Measurements from ENCODE around the gene CTNNA2.
"Not testable (repeated sequence)": the region's sequence is repeated elsewhere in the genome, so short reads cannot be mapped to it uniquely, and the experiment has no call there.

The CTNNA2 gene

GRCh38 chr2:80167284-80167808, 654.5 kb downstream of the CTNNA2 start:
- DNase-seq = no peak

GRCh38 chr2:80168037-80168436, 655.2 kb downstream of the CTNNA2 start:
- no peak for DNase-seq

- DNase-seq = no peak
Observed at GRCh38 chr2:80168801-80169200, 656.0 kb downstream of the CTNNA2 start.

- DNase-seq = no peak
Observed at GRCh38 chr2:80169811-80170594, 657.2 kb downstream of the CTNNA2 start.

- DNase-seq = no peak
Observed at GRCh38 chr2:80185091-80185490, 672.2 kb downstream of the CTNNA2 start.

- no peak for DNase-seq
Observed at GRCh38 chr2:80186262-80186661, 673.4 kb downstream of the CTNNA2 start.

- no peak for DNase-seq
Observed at GRCh38 chr2:80187156-80187555, 674.3 kb downstream of the CTNNA2 start.

- no peak for DNase-seq
Observed at GRCh38 chr2:80190166-80190565, 677.3 kb downstream of the CTNNA2 start.

GRCh38 chr2:80193566-80193965, 680.7 kb downstream of the CTNNA2 start:
- DNase-seq = no peak

- no peak for DNase-seq
Observed at GRCh38 chr2:80195034-80195433, 682.2 kb downstream of the CTNNA2 start.

- no peak for DNase-seq
Observed at GRCh38 chr2:80198042-80198441, 685.2 kb downstream of the CTNNA2 start.

- DNase-seq = no peak
Observed at GRCh38 chr2:80199504-80199903, 686.7 kb downstream of the CTNNA2 start.

GRCh38 chr2:80203929-80204328, 691.1 kb downstream of the CTNNA2 start:
- DNase-seq = not testable (repeated sequence)

- no peak for DNase-seq
Observed at GRCh38 chr2:80205498-80205897, 692.6 kb downstream of the CTNNA2 start.

GRCh38 chr2:80209458-80209857, 696.6 kb downstream of the CTNNA2 start:
- no peak for DNase-seq

- DNase-seq = no peak
Observed at GRCh38 chr2:80217446-80217845, 704.6 kb downstream of the CTNNA2 start.

GRCh38 chr2:80222644-80223043, 709.8 kb downstream of the CTNNA2 start:
- DNase-seq = no peak

GRCh38 chr2:80231421-80231820, 718.6 kb downstream of the CTNNA2 start:
- DNase-seq = no peak

- DNase-seq = no peak
Observed at GRCh38 chr2:80233333-80233732, 720.5 kb downstream of the CTNNA2 start.

GRCh38 chr2:80238692-80239469, 726.0 kb downstream of the CTNNA2 start:
- peak; percentile 35 for DNase-seq

- DNase-seq = no peak
Observed at GRCh38 chr2:80242355-80242910, 729.6 kb downstream of the CTNNA2 start.

- no peak for DNase-seq
Observed at GRCh38 chr2:80244905-80245584, 732.2 kb downstream of the CTNNA2 start.

GRCh38 chr2:80246534-80246933, 733.7 kb downstream of the CTNNA2 start:
- DNase-seq = no peak

Measured in NCI-H1694 (cell line).